GM12878 (cell line): ENCODE results near the gene PPDPF. TPM values are rescaled to one million over a fixed set of nuclear protein-coding genes. Genes with fewer than 3 reads are reported as not detected.

Experiments used
- ATAC-seq: fragments of 200-7000 bp; cut with Tn5 transposase; 3 replicates; pipeline ENCODE4 v1.9.1; 2020; ENCODE audit warnings: mild to moderate bottlenecking, moderate library complexity
- BruUV-seq: library from RNA; stranded (reverse); fragments of 400-500 nt; replicated peaks from 2 replicates; lab custom pipeline; 2021; lab: Mats Ljungman, UMichigan
- CTCF ChIA-PET: fragments of 300-600 bp; sonication (Branson Sonifier 250); formaldehyde crosslinking; extraction: SDS; loops from one replicate; lab custom pipeline; 2021; ENCODE audit warnings: inconsistent platforms; lab: Yijun Ruan, JAX
- POLR2A ChIA-PET: fragments of 350-600 bp; formaldehyde crosslinking; extraction: SDS; loops from one replicate; lab custom pipeline; 2021; ENCODE audit warnings: inconsistent platforms; lab: Charles Lee
- RAD21 ChIA-PET: fragments of 300-600 bp; sonication (Branson Sonifier 250); formaldehyde crosslinking; loops from one replicate; lab custom pipeline; 2023; ENCODE audit warnings: antibody characterized with exemption; ENCODE audit not compliant: unreplicated experiment; lab: Charles Lee
- SMC1A ChIA-PET: fragments of 300-600 bp; sonication (Branson Sonifier 250); formaldehyde crosslinking; loops from one replicate; lab custom pipeline; 2023; ENCODE audit not compliant: unreplicated experiment, uncharacterized antibody; lab: Charles Lee
- DNase-seq: peaks from one replicate; pipeline ENCODE4 v3.0.0-alpha.2; 2011; ENCODE audit warnings: low read depth, low spot score
- FAIRE-seq: peaks from 3 replicates; lab custom pipeline; 2011; peaks lifted over from hg19 to GRCh38; lab: Jason Lieb, UNC
- H2AFZ ChIP-seq: 2 replicates; pipeline ENCODE4 v1.6.0; 2011; ENCODE audit warnings: low read depth, low read length, control low read depth; ENCODE audit not compliant: control insufficient read depth
- H3K27ac ChIP-seq: 2 replicates; pipeline ENCODE4 v1.5.1; 2011; ENCODE audit warnings: control low read depth; ENCODE audit not compliant: control insufficient read depth, insufficient read depth
- H3K27me3 ChIP-seq, 2 experiments: replicated peaks in 1 of 2; 2 replicates each; pipeline versions ENCODE4 v1.6.0 to v1.6.1; 2011; ENCODE audit warnings: low read length in 1 of 2; ENCODE audit not compliant: control insufficient read depth in 2 of 2, insufficient read depth in 2 of 2
- H3K36me3 ChIP-seq, 2 experiments: 2 replicates each; pipeline ENCODE4 v1.5.1; 2011; ENCODE audit warnings: low read length in 1 of 2; ENCODE audit not compliant: control insufficient read depth in 2 of 2, insufficient read depth in 2 of 2
- H3K4me1 ChIP-seq: 2 replicates; pipeline ENCODE4 v1.6.1; 2011; ENCODE audit warnings: mild to moderate bottlenecking, low read length, moderate library complexity, mixed read lengths; ENCODE audit not compliant: control insufficient read depth, insufficient read depth
- H3K4me2 ChIP-seq: 2 replicates; pipeline ENCODE4 v1.6.0; 2011; ENCODE audit warnings: control low read depth; ENCODE audit not compliant: control insufficient read depth, insufficient read depth
- H3K4me3 ChIP-seq: fragments of 200-600 bp; sonication (generic); 2 replicates; pipeline ENCODE4 v1.5.1; 2016
- H3K79me2 ChIP-seq: 2 replicates; pipeline ENCODE4 v1.6.0; 2011; ENCODE audit warnings: low read length; ENCODE audit not compliant: control insufficient read depth, insufficient read depth
- H3K9ac ChIP-seq: 2 replicates; pipeline ENCODE4 v1.8.0; 2011; ENCODE audit warnings: low read length, control low read depth, mixed read lengths; ENCODE audit not compliant: control insufficient read depth, insufficient read depth
- H3K9me3 ChIP-seq: replicated peaks from 3 replicates; pipeline ENCODE4 v1.5.1; 2011; ENCODE audit warnings: mild to moderate bottlenecking, low read length; ENCODE audit not compliant: control insufficient read depth, insufficient read depth
- H4K20me1 ChIP-seq: 2 replicates; pipeline ENCODE4 v1.6.0; 2011; ENCODE audit not compliant: control insufficient read depth, insufficient read depth
- E2F4 ChIP-seq: IDR thresholded peaks from 2 replicates; pipeline ENCODE4 v1.6.1; 2012; ENCODE audit warnings: low read depth, low read length, improper control_type of control experiment
- HDGF ChIP-seq: fragments of 450-650 bp; IDR thresholded peaks from 2 replicates; pipeline ENCODE4 v1.6.1; 2016; ENCODE audit warnings: antibody characterized with exemption
- HSF1 ChIP-seq: fragments of 150-350 bp; IDR thresholded peaks from 2 replicates; pipeline ENCODE4 v1.6.1; 2014; ENCODE audit warnings: mild to moderate bottlenecking, low read depth, low read length
- STAT1 ChIP-seq: fragments of 450-650 bp; conservative IDR thresholded peaks from 2 replicates; pipeline ENCODE4 v1.6.1; 2014; ENCODE audit warnings: antibody characterized with exemption, mild to moderate bottlenecking
- TCF3 ChIP-seq: IDR thresholded peaks from 2 replicates; pipeline ENCODE4 v1.6.1; 2012; ENCODE audit warnings: low read depth, mild to moderate bottlenecking, low read length, borderline replicate concordance; ENCODE audit not compliant: insufficient read depth
- ZBTB40 ChIP-seq: fragments of 450-650 bp; IDR thresholded peaks from 2 replicates; pipeline ENCODE4 v1.6.1; 2016; ENCODE audit warnings: mild to moderate bottlenecking, moderate library complexity, borderline replicate concordance
- ZNF687 ChIP-seq: fragments of 450-650 bp; IDR thresholded peaks from 2 replicates; pipeline ENCODE4 v1.6.1; 2017; ENCODE audit warnings: mild to moderate bottlenecking, moderate library complexity
- whole genome bisulfite sequencing: methylation state at CpG from one replicate; pipeline ENCODE4 v1.1.6; 2016; ENCODE audit warnings: low lambda C conversion rate; ENCODE audit not compliant: insufficient replicate concordance, insufficient coverage; ENCODE audit errors: missing lambda C conversion rate; 5-methylcytosine and 5-hydroxymethylcytosine counted together
- in situ Hi-C: fragments of 300-500 bp; cut with MboI; formaldehyde crosslinking; loops from 9 replicates; pipeline ENCODE4 v1.14.3; 2018; ENCODE audit warnings: mixed read lengths
- intact Hi-C: fragments of 100-400 bp; cut with micrococcal nuclease; formaldehyde crosslinking; loops from one replicate; pipeline ENCODE4 v1.14.2; 2022; ENCODE audit not compliant: unreplicated experiment
- polyA plus RNA-seq, 11 experiments: library from polyadenylated mRNA; depleted of rRNA in 4 of 11; unstranded in 6 of 11; stranded (reverse) in 5 of 11; fragments of >200 nt; fragmentation: Nextera tagmentation in 4 of 11; fragmentation: Illumina TruSeq in 1 of 11; extraction: Ambion mirVana in 4 of 11; extraction: Trizol in 1 of 11; gene quantifications; 1 replicate in 1 of 11; 2 replicates in 10 of 11; pipeline versions ENCODE4 v1.2.1 to v1.2.3, GENCODE V29; 2011 to 2016; ENCODE audit warnings: inconsistent platforms in 2 of 11, missing spikeins in 2 of 11, low read depth in 1 of 11
- total RNA-seq, 4 experiments: library from RNA; depleted of rRNA in 3 of 4; stranded (reverse); fragments of >200 nt in 3 of 4; fragmentation: Illumina TruSeq in 1 of 4; extraction: Trizol in 1 of 4; gene quantifications; 2 replicates each; pipeline versions ENCODE4 v1.2.1 to v1.2.3, GENCODE V29; 2013 to 2021

Gene PPDPF
- total and polyA plus RNA-seq, 10 of the 15 experiments (the other 5 are each of a cell fraction or from before 2014, with no cell fraction given) = 0.32 to 154 (median 22.8) TPM

GRCh38 chr20:63552481-63553249, 32.1 kb downstream of the PPDPF start (continued):
- TF ChIP-seq ZNF687 = no peak

DNA sequence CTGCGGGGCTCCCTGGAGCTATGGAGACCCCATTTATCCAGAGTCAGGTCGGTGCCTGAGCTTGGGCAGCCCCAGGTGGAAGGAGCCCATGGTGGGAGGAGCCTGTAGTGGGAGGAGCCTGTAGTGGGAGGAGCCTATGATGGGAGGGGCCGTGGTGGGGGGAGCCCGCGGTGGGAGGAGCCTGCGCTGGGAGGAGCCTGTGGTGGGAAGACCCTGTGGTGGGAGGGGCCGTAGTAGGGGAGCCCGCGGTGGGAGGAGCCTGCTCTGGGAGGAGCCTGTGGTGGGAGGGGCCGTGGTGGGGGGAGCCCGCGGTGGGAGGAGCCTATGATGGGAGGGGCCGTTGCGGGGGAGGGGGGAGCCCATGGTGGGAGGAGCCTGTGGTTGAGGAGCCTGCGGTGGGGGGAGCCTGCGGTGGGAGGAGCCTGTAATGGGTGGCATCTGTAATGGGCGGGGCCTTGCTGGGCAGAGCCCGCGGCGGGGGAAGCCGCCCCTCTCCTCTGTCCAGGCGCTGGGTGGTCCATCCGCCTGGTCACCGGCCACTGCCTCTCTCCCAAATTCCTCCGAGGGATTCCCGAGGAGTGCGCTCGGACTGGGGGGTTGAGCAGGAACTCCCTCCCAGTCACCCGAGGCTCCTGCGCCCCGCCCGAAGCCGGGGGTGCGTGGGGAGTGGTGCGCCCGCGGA, 32.8 kb downstream of the PPDPF start:
- RAD21 ChIA-PET = interaction anchor here (1.2 to 2.0 kb wide), 5 partner anchors 11 to 88 kb away, joined by 3 to 23 read pairs (median 10); partner anchors contain the start of genes HELZ2 and PTK6
- TF ChIP-seq STAT1 = no peak
- TF ChIP-seq HSF1 = no peak
- no peak for TF ChIP-seq TCF3
- TF ChIP-seq E2F4 = no peak
- TF ChIP-seq HDGF = peak; percentile 95
- no peak for TF ChIP-seq ZBTB40

More for the DNA sequence above, 32.8 kb downstream of the PPDPF start:
- H3K27me3 ChIP-seq = no peaks in the 10 kb centered on the region; a peak in 1 of 4 replicates
- H2AFZ ChIP-seq = peak overlapping the region; percentile 67
- WGBS = 1% methylated on average over 24 of the region's 37 CpGs
- DNase-seq = peak; percentile 35
- ChIA-PET CTCF (interaction anchor here (0.6 to 2.2 kb wide), 4 partner anchors 10 to 88 kb away, joined by 3 to 9 read pairs (median 6); no protein-coding TSS in a partner anchor), POLR2A (interaction anchor here (0.6 to 2.2 kb wide), 7 partner anchors 11 to 302 kb away, joined by 3 to 11 read pairs (median 6); partner anchors contain the start of genes PPDPF and PTK6), SMC1A (interaction anchor here (0.6 to 3.5 kb wide), 3 partner anchors 16 to 88 kb away, joined by 3 to 16 read pairs (median 4); partner anchors contain the start of gene PTK6)
- 0 out of 2 replicates have a peak overlapping the region, but pooled peaks have one; percentile 22 for H3K9ac ChIP-seq
- FAIRE-seq = peak; percentile 89
- H3K79me2 ChIP-seq = no peaks in the 10 kb centered on the region
- BruUV-seq = no TSS peak
- in situ Hi-C loops = no loop called here
- intact Hi-C loops = loop anchor here (1.0 kb wide), 1 partner anchor 16 kb away; the partner anchor contains the start of gene PTK6
- H4K20me1 ChIP-seq = no peaks in the 10 kb centered on the region; the same call in 1 of the 2 replicates
- H3K27ac ChIP-seq = peak overlapping the region; percentile 64
- peak; percentile 71 for ATAC-seq
- H3K9me3 ChIP-seq = no peaks in the 10 kb centered on the region
- peak overlapping the region; percentile 90 for H3K4me2 ChIP-seq
- no peaks in the 10 kb centered on the region for H3K36me3 ChIP-seq
- H3K4me3 ChIP-seq = peak overlapping the region; percentile 65; the same call in 1 of the 2 replicates
- peaks cover 22% of the 10 kb centered on the region for H3K4me1 ChIP-seq
